ENCODE measurements around the gene PIBF1.

The PIBF1 gene

GRCh38 chr13:72808917-72809500 is 27.1 kb downstream of the PIBF1 start:
- Histone ChIP-seq H3K4me3 (ENCODE audit: low read depth, low read length) (no peak overlapping the region), H3K27me3 (no peaks in the 10 kb centered on the region), H3K4me1 (no peaks in the 10 kb centered on the region), H3K9me3 (no peaks in the 10 kb centered on the region), H3K36me3 (peaks cover 17% of the 10 kb centered on the region)
- DNase-seq: no peak
- peak; percentile 40; the same call in 1 of the 2 replicates for TF ChIP-seq CTCF (IDR thresholded peaks at IDR 0.05; ENCODE audit: low read depth, low read length)

DNA sequence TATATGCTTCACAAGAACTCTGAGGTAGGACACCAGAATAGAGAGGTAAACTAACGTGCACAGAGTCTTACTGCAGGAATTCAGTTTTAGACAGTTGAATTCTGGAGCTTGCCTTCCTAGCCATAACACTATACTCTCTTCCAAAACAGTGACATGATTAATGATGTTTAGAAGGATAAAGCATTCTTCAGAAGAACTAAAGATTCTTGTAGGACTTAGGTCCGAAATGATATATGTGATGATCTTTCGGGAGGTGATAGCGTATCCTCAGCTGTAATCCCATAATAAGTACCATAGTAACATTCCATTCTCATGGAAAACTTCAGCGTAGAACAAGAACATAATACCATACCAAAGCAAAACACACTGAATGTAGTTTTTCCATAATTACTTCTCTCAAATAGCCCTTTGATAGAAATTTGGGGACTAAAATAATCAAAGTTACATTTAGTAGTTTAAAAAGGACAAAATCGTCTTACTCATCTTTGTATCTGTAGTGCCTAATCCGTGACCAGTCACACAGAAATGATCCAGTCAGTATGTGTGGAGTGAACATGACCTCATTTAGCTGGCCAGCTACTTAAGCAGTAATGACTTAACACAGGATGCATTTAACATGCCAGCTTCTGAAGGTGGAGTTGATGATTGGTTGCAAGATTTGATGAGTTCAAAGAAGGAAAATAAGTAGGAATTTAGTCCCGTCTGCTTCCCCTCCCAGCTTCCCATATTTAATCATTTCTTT is 38.4 kb downstream of the PIBF1 start:
- DNase-seq: no peak
- Histone ChIP-seq H3K4me1 (no peaks in the 10 kb centered on the region), H3K36me3 (peaks cover 8% of the 10 kb centered on the region), H3K27me3 (no peaks in the 10 kb centered on the region), H3K4me3 (ENCODE audit: low read depth, low read length) (no peak overlapping the region), H3K9me3 (no peaks in the 10 kb centered on the region)
- TF ChIP-seq CTCF (IDR thresholded peaks at IDR 0.05; ENCODE audit: low read depth, low read length): no peak

DNA sequence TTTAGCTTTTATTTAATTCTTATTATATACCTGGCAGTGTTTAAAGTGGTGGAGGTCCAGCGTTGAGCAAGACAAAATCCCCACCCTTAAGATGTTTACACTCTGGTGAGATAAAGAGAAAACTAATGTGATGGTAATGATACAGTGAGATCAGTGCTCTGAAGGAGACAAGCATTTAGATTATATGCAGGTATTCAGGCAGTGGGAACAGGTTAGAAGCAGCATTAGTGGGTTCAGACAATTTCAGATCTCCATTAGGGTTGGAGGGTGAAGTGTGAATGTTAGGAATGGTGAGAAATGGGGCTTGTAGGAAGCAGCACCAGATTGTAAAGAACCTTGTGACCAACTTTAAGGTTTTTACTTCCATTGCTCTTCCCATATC is 39.0 kb downstream of the PIBF1 start:
- Histone ChIP-seq H3K4me3 (ENCODE audit: low read depth, low read length) (no peak overlapping the region), H3K9me3 (no peaks in the 10 kb centered on the region), H3K4me1 (no peaks in the 10 kb centered on the region), H3K27me3 (no peaks in the 10 kb centered on the region), H3K36me3 (peaks cover 8% of the 10 kb centered on the region)
- no peak for TF ChIP-seq CTCF (IDR thresholded peaks at IDR 0.05; ENCODE audit: low read depth, low read length)
- DNase-seq: no peak

GRCh38 chr13:72823081-72823480 is 41.1 kb downstream of the PIBF1 start:
- Histone ChIP-seq H3K27me3 (no peaks in the 10 kb centered on the region), H3K9me3 (no peaks in the 10 kb centered on the region), H3K36me3 (peaks cover 16% of the 10 kb centered on the region), H3K4me3 (ENCODE audit: low read depth, low read length) (no peak overlapping the region), H3K4me1 (no peaks in the 10 kb centered on the region)
- no peak for DNase-seq
- TF ChIP-seq CTCF (IDR thresholded peaks at IDR 0.05; ENCODE audit: low read depth, low read length): no peak

DNA sequence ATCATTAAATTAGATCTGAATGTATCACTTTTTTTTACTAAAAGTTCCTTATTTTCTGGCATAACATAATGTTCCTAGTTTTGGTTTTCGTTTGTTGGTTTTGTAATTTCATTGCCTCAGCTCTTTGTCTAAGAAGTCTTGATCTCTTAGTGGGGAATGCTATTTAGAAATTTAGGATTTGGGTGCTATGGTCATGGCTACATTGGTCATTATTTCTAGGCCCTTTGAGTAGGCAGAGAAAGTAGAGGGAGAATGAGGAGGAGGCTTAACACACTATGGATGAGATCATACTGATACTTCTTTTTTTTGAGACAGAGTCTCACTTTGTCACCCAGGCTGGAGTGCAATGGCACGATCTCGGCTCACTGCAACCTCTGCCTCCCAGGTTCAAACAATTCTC is 41.8 kb downstream of the PIBF1 start:
- Histone ChIP-seq H3K36me3 (peaks cover 16% of the 10 kb centered on the region), H3K27me3 (no peaks in the 10 kb centered on the region), H3K4me3 (ENCODE audit: low read depth, low read length) (no peak overlapping the region), H3K4me1 (no peaks in the 10 kb centered on the region), H3K9me3 (no peaks in the 10 kb centered on the region)
- TF ChIP-seq CTCF (IDR thresholded peaks at IDR 0.05; ENCODE audit: low read depth, low read length): no peak
- DNase-seq: no peak

GRCh38 chr13:72834601-72835000 is 52.7 kb downstream of the PIBF1 start:
- Histone ChIP-seq H3K9me3 (no peaks in the 10 kb centered on the region), H3K4me1 (no peaks in the 10 kb centered on the region), H3K36me3 (peaks cover 12% of the 10 kb centered on the region), H3K4me3 (ENCODE audit: low read depth, low read length) (no peak overlapping the region), H3K27me3 (no peaks in the 10 kb centered on the region)
- TF ChIP-seq CTCF (IDR thresholded peaks at IDR 0.05; ENCODE audit: low read depth, low read length): no peak
- DNase-seq: no peak

Data from BE2C (cell line).